PFSK-1 (cell line): ENCODE measurements around the gene DEFB114.

Experiments
- FOXP2 ChIP-seq: optimal IDR thresholded peaks from 2 replicates; pipeline ENCODE3; 2011; ENCODE audit warnings: borderline replicate concordance, control low read depth, inconsistent platforms; ENCODE audit not compliant: insufficient read depth; ENCODE audit errors: extremely low read length, extremely low read depth
- POLR2AphosphoS5 ChIP-seq: IDR thresholded peaks from 2 replicates; pipeline ENCODE4 v1.6.1; 2012; ENCODE audit warnings: low read depth, mild to moderate bottlenecking, control low read depth, low read length, moderate library complexity
- REST ChIP-seq, 2 experiments: IDR thresholded peaks; 2 replicates each; pipeline versions ENCODE4 v1.6.1 to v1.8.0; 2011 to 2012; ENCODE audit warnings: low read depth in 2 of 2, low read length in 2 of 2, control low read depth in 1 of 2, inconsistent platforms in 1 of 2, mild to moderate bottlenecking in 1 of 2, moderate library complexity in 1 of 2; ENCODE audit not compliant: insufficient read depth in 1 of 2
- SIN3A ChIP-seq: IDR thresholded peaks from 2 replicates; pipeline ENCODE4 v1.6.1; 2012; ENCODE audit warnings: mild to moderate bottlenecking, low read length, moderate library complexity, borderline replicate concordance; ENCODE audit not compliant: insufficient read depth
- TAF1 ChIP-seq: IDR thresholded peaks from 2 replicates; pipeline ENCODE4 v1.6.1; 2012; ENCODE audit warnings: low read length, control low read depth, borderline replicate concordance; ENCODE audit not compliant: insufficient read depth

The DEFB114 gene

GRCh38 chr6:49937017-49937416, 26.9 kb downstream of the DEFB114 start:
- TF ChIP-seq FOXP2: no peak
- no peak for TF ChIP-seq POLR2AphosphoS5
- TF ChIP-seq TAF1: no peak
- no peak for TF ChIP-seq REST (IDR thresholded peaks at IDR 0.05; ENCODE audit: insufficient read depth in 1 of 2, low read depth in 2 of 2, low read length in 2 of 2)
- no peak for TF ChIP-seq SIN3A

- TF ChIP-seq POLR2AphosphoS5: no peak
- TF ChIP-seq REST (IDR thresholded peaks at IDR 0.05; ENCODE audit: insufficient read depth in 1 of 2, low read depth in 2 of 2, low read length in 2 of 2): no peak
- no peak for TF ChIP-seq TAF1
- no peak for TF ChIP-seq FOXP2
- TF ChIP-seq SIN3A: no peak
Measured at GRCh38 chr6:49935387-49935786, 28.6 kb downstream of the DEFB114 start.

- TF ChIP-seq REST (IDR thresholded peaks at IDR 0.05; ENCODE audit: insufficient read depth in 1 of 2, low read depth in 2 of 2, low read length in 2 of 2) (no peak), TAF1 (no peak), SIN3A (no peak), POLR2AphosphoS5 (no peak), FOXP2 (no peak)
Measured at GRCh38 chr6:49934770-49935169, 29.2 kb downstream of the DEFB114 start.

GRCh38 chr6:49933526-49933925, 30.4 kb downstream of the DEFB114 start:
- no peak for TF ChIP-seq POLR2AphosphoS5
- TF ChIP-seq SIN3A: no peak

- no peak for TF ChIP-seq TAF1
- TF ChIP-seq POLR2AphosphoS5: no peak
- TF ChIP-seq FOXP2: no peak
- TF ChIP-seq REST (IDR thresholded peaks at IDR 0.05; ENCODE audit: insufficient read depth in 1 of 2, low read depth in 2 of 2, low read length in 2 of 2): no peak
- TF ChIP-seq SIN3A: no peak
Measured at GRCh38 chr6:49929340-49929739, 34.6 kb downstream of the DEFB114 start.
